ENCODE measurements around the gene POLD2. TPM values are rescaled to one million over a fixed set of nuclear protein-coding genes. Genes with fewer than 3 reads are reported as not detected.

POLD2 gene
- total RNA-seq, 1 experiment from 2014 or later: 131 TPM

- H3K4me2 ChIP-seq (ENCODE audit: insufficient read depth, insufficient read length, low read length): peak overlapping the region; percentile 37
- H3K18ac ChIP-seq (ENCODE audit: insufficient read length, low read depth, low read length): no peak overlapping the region
These were observed 18.2 kb downstream of the POLD2 start for GRCh38 chr7:44104860-44105771.

More at GRCh38 chr7:44104860-44105771, 18.2 kb downstream of the POLD2 start:
- peaks cover 11 to 17% of the 10 kb centered on the region in 2 experiments for H3K4me1 Mint-ChIP-seq
- Histone ChIP-seq H2AFZ (ENCODE audit: low read length) (no peak overlapping the region), H4K91ac (ENCODE audit: insufficient read length, low read depth, low read length) (no peak overlapping the region), H3K4me1 (ENCODE audit: insufficient read depth, low read length) (no peaks in the 10 kb centered on the region; the same call in 1 of the 2 replicates), H3K27ac (ENCODE audit: insufficient read length, low read depth, low read length) (no peak overlapping the region), H3K56ac (ENCODE audit: insufficient read length, low read depth, low read length) (no peak overlapping the region), H3K23ac (ENCODE audit: insufficient read length, low read depth, low read length) (no peak overlapping the region), H2BK120ac (ENCODE audit: low read depth, low read length, poor library complexity, severe bottlenecking) (no peak overlapping the region), H4K5ac (ENCODE audit: insufficient read length, low read depth, low read length) (no peak overlapping the region), H3K14ac (ENCODE audit: insufficient read depth, low read length) (no peak overlapping the region), H3K79me1 (ENCODE audit: insufficient read depth, low read depth, low read length, poor library complexity, severe bottlenecking) (no peaks in the 10 kb centered on the region), H3K9ac (ENCODE audit: extremely low read depth, insufficient read length, low read length) (no peak overlapping the region), H3K4ac (ENCODE audit: low read depth, low read length) (no peak overlapping the region), H2AK5ac (ENCODE audit: insufficient read length, low read length) (no peak overlapping the region), H2BK15ac (ENCODE audit: low read depth, low read length) (no peak overlapping the region), H2BK5ac (ENCODE audit: insufficient read length, low read length) (no peak overlapping the region), H4K20me1 (ENCODE audit: control insufficient read depth, insufficient read depth, insufficient read length) (no peaks in the 10 kb centered on the region), H3K23me2 (ENCODE audit: insufficient read length, low read depth, low read length, poor library complexity, severe bottlenecking) (peaks cover 10% of the 10 kb centered on the region), H2BK12ac (ENCODE audit: insufficient read length, low read depth, low read length) (no peak overlapping the region), H2BK20ac (ENCODE audit: low read depth, low read length, poor library complexity, severe bottlenecking) (no peak overlapping the region), H3T11ph (ENCODE audit: low read length) (no peak overlapping the region), H3K27me3 (ENCODE audit: insufficient read depth, low read length) (no peaks in the 10 kb centered on the region; the same call in 1 of the 2 replicates), H3K9me3 (ENCODE audit: control insufficient read depth, low read depth, low read length) (no peaks in the 10 kb centered on the region), H4K8ac (replicated peaks; ENCODE audit: insufficient read length, low read depth, low read length) (no peak overlapping the region), H3K79me2 (ENCODE audit: insufficient read depth, low read length) (no peaks in the 10 kb centered on the region)
- H3K9me3 Mint-ChIP-seq: no peaks in the 10 kb centered on the region
- peaks cover 2 to 7% (median 6%) of the 10 kb centered on the region in 3 experiments; a peak in 5 of 7 replicates for H3K36me3 Mint-ChIP-seq (ENCODE audit: insufficient read depth in 1 of 3, low read depth in 3 of 3)
- no peak for DNase-seq
- H3K4me3 Mint-ChIP-seq: peak overlapping the region; percentile 74 to 85
- peaks cover 30% of the 10 kb centered on the region for H3K27me3 Mint-ChIP-seq (ENCODE audit: low read depth)
- H3K27ac Mint-ChIP-seq: peak overlapping the region in 1 of 3 experiments; percentile 36; a peak in 1 of 7 replicates
- TF ChIP-seq CTCF (conservative IDR thresholded peaks at IDR 0.05): no peak
- no CpG with 5 or more reads among the region's 28 CpGs for WGBS (ENCODE audit: extremely low coverage, insufficient read length, low lambda C conversion rate)
